GM23338 (cell line): ENCODE measurements around the gene TXNRD1.

Experiments
- CREB1 ChIP-seq: fragments of 250-450 bp; sonication (Bioruptor Pico); IDR thresholded peaks from 2 replicates; pipeline ENCODE4 v1.5.0; 2020; ENCODE audit warnings: low read depth, mild to moderate bottlenecking, moderate library complexity
- EZH2 ChIP-seq: fragments of 200-600 bp; sonication (generic); IDR thresholded peaks from one replicate; pipeline ENCODE4 v1.8.0; 2017; ENCODE audit warnings: antibody characterized with exemption, mild to moderate bottlenecking, low read depth; ENCODE audit not compliant: unreplicated experiment
- POLR2AphosphoS5 ChIP-seq: IDR thresholded peaks from 2 replicates; pipeline ENCODE4 v1.6.1; 2016; ENCODE audit warnings: antibody characterized with exemption, low read depth
- ZNF331 ChIP-seq: fragments of 250-450 bp; sonication (Bioruptor Pico); IDR thresholded peaks from 2 replicates; pipeline ENCODE4 v1.5.0; 2020; ENCODE audit warnings: low read depth, mild to moderate bottlenecking, moderate library complexity
- TF ChIP-seq, protein P1 (sequence below), 2 experiments: fragments of 200-600 bp in 1 of 2; sonication (generic) in 1 of 2; conservative IDR thresholded peaks; 2 replicates each; pipeline versions ENCODE4 v1.5.1 to v1.6.1; 2016 to 2017; ENCODE audit warnings: antibody characterized with exemption in 2 of 2, low read depth in 2 of 2, mild to moderate bottlenecking in 2 of 2, moderate library complexity in 1 of 2
- TF ChIP-seq, protein P2 (sequence below): IDR thresholded peaks from one replicate; pipeline ENCODE4 v1.6.1; 2018; ENCODE audit warnings: antibody characterized with exemption; ENCODE audit not compliant: unreplicated experiment

DNA sequence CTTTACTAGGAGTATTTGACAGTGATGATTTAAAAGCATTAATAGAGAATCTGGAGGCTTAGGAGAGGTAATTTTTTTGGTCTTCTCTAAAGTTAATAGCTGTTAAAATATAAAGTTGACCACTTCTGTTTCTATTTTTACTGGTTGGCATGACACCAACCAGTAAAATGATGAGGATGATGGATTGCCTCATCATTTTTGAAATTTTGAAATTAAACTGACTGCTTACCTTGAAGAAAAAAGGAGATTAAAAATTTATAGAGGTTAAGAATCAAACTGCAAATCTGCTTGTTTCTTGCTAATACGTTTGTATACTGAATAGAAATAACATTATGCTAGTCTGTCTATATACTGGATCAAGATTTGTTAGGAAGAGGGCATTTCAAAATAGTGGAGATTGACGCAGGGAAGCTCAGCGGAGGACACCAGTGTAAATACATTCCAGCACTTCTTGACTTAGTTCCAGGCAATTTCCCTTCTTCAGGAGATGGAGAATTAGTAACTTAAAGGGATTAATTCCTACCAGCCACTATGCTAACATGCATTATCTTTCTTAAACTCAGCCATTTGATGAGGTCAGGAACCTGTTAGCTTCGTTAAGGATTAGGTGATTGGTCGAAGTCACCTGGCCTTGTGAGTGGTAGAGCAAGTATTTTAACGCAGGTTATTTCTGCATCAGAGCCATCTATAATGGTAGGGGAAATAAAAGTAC, 91.5 kb downstream of the TXNRD1 start:
- TF ChIP-seq, protein P1, sequence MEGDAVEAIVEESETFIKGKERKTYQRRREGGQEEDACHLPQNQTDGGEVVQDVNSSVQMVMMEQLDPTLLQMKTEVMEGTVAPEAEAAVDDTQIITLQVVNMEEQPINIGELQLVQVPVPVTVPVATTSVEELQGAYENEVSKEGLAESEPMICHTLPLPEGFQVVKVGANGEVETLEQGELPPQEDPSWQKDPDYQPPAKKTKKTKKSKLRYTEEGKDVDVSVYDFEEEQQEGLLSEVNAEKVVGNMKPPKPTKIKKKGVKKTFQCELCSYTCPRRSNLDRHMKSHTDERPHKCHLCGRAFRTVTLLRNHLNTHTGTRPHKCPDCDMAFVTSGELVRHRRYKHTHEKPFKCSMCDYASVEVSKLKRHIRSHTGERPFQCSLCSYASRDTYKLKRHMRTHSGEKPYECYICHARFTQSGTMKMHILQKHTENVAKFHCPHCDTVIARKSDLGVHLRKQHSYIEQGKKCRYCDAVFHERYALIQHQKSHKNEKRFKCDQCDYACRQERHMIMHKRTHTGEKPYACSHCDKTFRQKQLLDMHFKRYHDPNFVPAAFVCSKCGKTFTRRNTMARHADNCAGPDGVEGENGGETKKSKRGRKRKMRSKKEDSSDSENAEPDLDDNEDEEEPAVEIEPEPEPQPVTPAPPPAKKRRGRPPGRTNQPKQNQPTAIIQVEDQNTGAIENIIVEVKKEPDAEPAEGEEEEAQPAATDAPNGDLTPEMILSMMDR (conservative IDR thresholded peaks at IDR 0.05; ENCODE audit: low read depth in 2 of 2) = no peak
- no peak for TF ChIP-seq EZH2
- TF ChIP-seq, protein P2, sequence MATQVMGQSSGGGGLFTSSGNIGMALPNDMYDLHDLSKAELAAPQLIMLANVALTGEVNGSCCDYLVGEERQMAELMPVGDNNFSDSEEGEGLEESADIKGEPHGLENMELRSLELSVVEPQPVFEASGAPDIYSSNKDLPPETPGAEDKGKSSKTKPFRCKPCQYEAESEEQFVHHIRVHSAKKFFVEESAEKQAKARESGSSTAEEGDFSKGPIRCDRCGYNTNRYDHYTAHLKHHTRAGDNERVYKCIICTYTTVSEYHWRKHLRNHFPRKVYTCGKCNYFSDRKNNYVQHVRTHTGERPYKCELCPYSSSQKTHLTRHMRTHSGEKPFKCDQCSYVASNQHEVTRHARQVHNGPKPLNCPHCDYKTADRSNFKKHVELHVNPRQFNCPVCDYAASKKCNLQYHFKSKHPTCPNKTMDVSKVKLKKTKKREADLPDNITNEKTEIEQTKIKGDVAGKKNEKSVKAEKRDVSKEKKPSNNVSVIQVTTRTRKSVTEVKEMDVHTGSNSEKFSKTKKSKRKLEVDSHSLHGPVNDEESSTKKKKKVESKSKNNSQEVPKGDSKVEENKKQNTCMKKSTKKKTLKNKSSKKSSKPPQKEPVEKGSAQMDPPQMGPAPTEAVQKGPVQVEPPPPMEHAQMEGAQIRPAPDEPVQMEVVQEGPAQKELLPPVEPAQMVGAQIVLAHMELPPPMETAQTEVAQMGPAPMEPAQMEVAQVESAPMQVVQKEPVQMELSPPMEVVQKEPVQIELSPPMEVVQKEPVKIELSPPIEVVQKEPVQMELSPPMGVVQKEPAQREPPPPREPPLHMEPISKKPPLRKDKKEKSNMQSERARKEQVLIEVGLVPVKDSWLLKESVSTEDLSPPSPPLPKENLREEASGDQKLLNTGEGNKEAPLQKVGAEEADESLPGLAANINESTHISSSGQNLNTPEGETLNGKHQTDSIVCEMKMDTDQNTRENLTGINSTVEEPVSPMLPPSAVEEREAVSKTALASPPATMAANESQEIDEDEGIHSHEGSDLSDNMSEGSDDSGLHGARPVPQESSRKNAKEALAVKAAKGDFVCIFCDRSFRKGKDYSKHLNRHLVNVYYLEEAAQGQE = no peak
- no peak for TF ChIP-seq POLR2AphosphoS5
- no peak for TF ChIP-seq CREB1 (CRISPR knock-in tag)
- no peak for TF ChIP-seq ZNF331 (CRISPR knock-in tag)
